Retina (tissue), 1 donor: ENCODE results near the gene PASD1.
A peak's percentile ranks its signal among the peaks of the same experiment; 100 is the strongest.

Experiments
- DNase-seq: peaks from one replicate; pipeline ENCODE4 v3.0.0-alpha.2; 2016

The PASD1 gene

DNA sequence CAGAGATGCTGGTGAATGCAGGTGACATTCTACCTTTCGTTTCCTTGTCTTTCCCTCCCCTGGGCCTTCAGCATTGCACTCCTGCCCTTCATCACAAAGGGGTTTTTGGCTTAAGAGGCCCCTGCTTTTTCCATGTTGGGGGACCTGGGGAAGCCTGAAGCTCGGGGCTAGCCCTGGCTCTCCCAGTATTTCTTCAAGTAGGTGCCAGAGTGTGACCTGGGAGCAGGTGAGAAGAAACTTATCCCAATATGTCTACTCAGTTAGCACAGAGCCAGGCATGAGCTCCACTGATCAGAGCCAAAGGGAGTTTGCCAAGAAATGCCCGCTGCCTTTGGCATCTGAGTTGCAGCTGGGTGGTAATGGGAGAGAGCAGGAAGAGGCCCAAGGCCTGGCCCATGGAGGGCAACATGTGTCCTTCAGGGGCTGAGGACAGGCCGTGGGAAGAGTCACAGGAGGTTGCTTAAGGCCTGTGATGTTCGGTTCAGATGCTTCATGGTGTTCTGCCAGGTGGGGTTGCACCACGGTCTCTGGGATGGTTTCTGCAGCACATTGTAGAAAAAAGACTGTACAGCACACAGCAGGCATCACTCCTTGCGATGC lies 139.4 kb downstream of the PASD1 start:
- no peak for DNase-seq

DNA sequence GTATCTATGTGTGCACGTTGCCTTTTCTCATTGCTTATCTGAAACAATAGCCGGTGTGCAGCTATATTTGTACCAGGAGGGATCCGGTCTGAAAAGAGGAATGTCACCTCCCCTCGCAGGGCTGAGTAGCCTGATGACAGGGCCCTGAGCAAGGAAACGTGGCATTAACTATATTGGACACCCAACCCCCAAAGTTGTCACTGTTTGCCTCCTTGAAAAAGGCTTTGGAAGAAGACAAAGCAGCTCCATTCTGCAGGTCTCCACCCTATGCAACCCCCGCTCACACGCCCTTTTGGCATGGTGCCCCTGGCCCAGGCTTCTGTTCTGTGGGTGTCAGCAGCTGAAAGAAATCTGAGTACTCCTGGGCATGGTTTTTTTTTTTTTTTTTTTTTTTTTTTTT lies 140.0 kb downstream of the PASD1 start:
- DNase-seq, result no peak

DNA sequence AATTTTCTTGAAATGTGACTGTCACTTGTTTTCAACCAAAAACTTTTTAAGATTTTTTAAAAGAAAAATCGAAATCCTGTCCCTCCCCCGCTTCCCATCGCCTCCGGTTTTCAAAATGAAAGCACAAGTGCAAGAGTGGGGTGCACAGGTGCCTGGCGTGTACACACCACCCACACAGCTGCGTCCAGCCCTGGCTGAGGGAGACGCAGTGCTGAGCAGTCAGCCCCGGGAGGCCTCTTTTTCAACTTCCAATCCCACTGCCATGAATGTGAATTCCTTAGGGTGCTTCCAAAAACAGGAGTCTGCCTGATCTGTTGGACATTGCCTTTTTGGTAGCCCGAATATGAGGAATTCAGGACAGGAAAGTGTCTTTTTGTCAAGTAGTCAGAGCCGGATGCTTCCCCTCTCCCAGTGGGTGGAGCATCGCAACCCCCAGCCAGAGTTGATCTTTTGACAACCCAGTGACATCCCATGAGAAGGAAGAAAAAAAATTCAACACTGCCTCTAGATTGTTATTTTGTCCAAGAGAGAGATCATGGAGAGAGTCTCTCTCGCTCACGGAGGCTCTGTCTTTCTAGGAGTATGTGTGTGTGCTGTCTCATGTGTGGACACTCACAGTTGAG lies 140.7 kb downstream of the PASD1 start:
- DNase-seq, result no peak

DNA sequence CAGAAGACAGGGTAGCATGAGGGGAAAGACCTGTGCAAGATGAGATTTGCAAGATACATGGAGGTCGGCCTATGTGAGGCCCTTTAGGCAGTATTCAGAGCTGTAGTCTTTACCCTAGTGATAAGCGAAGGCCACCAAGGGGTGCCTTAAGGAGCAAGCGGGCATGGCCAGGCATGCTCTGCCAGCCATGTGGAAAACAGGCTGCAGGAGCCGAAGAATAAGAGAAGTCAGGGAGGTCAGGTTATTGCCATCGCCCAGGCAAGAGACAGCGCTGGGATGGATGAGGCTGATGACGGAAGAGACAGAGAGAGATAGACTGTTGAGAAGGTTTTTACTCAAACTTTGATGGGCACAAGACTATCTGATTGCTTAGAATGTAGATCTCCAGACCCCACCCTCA lies 145.3 kb downstream of the PASD1 start:
- no peak for DNase-seq

DNA sequence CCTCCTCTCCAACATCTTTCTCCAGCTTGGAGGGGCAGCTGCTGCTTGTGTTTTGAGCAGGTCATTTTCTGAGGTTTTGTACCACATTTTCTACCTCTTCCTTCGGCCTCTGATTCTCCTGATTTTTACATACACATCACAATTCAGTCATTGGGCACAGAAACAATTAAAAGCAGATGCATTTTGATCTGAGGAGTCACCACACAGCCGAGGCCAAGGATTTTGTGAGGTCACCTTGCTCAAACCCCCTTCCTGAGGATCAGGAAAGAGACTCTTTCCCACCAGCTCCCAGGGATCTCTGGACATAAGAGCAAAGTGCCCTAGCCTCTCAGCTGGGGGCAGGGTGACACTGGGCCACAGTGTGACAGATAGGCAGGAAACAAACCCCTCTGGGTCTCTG lies 147.0 kb downstream of the PASD1 start:
- DNase-seq, result no peak

DNA sequence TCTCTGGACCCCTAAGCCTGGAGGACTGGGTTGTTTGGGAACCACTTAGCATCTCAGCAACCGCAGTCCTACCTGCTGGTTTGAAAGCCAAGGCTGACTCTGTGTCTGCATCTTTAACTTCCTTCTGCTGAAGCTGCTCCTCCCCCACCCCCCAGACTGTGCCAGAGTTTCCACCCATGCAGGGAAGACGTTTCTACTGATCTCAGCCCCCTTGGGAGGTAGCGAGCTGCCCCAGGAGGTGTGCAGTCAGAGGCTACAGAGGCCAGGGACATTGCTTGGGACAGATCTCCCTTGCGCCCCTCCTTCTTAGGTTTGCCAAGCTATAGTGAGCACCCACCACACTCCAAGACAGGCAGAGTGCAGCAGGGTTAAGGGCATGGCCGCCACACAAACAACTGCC lies 147.7 kb downstream of the PASD1 start:
- DNase-seq, result no peak

DNA sequence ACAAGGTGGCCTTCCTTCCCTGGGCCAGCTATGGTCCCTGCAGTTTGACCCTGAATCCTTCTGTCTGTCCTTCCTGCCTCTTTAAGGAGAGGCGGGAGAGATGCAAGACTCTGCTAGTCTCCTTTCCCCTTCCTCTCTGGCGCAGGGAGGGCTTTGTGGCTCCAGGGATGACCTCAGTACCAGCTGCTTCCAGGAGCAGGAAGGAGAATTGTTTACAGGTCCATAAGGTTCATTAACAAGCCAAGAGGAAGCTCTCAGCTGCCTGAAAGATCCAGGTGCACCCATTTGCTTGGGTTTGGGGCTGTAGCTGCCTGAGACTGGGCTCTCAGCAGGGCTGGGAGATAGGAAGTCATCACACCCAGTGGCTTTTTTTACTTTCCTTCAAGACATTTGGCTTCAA lies 148.3 kb downstream of the PASD1 start:
- DNase-seq, result no peak

DNA sequence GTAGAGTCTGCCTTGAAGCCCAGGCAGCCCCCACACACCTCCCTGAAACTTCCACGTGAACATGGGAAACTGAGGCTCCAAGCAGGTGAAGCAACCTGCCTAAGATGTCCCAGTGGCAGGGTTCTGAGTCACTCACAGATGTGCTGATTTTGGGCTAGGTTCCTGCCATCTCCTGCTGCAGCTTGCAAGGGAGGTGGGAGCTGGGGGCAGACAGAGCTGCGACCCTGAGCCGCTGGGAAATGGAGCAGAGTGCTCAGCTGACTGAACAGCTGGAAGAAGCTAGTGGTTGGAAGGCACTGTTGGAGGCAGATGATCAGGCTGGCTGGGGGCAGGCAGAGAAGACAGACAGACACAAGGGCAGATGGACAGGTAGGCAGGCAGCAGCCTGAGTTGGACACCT lies 148.8 kb downstream of the PASD1 start:
- no peak for DNase-seq

DNA sequence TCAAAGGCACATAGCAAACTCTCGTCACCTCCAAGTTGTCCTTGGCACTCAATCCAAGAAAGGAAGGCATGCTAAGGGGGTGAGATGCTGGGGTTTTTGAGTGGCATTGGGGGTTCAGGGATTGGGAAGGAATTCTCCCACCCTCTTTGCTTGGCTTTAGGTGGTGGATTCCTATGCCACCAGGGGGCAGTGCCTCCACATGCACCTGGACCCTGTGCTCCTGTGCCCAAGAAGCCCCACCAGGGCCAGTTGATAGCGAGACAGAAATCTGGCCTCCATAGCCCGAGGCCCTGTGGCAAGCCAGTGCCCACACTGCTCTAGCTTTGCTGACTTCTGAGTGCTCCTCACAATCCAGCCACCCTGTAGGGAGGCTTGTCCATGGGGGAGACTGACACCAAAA lies 150.4 kb downstream of the PASD1 start:
- no peak for DNase-seq

DNA sequence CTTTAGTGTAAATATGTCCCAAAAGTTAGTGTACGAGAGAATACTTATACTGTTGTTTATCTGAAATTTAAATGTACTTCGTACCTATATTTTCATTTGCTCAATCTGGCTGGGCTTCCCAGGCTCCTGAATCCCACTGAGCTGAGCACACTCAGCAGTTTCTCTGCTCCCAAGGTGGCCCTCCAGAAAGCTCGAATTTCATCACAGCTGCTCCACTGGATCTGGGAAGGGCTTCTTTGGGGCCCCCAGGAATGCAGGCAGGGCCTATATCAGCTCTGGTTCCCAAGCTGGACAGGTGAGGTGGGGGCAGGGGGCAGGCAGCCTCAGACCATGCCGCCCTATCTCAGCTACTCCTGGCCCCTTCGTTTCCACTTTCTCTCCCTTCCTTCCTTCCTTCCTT lies 150.9 kb downstream of the PASD1 start:
- no peak for DNase-seq

DNA sequence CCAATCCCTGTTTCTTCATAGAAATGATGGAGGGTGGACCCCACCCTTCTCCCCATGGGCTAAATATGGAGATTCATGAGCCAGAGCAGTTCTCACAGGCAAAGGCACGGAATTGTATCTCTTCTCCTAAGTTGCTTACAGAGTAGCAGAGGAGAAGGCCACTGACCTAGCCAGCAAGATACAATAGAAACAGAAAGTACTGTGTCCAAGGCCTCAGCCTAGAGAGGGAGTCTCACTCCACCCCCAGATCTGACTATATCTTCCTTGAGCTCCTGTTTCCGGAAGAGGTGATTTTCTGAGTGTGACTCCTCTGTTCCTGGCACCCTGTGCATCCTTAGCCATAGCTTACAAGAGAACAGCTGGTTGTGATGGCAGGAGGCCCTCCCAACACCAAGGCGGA lies 152.3 kb downstream of the PASD1 start, which contains the start of gene FATE1:
TSS of gene FATE1 (plus strand) at position 284 of the 400 bp plus-strand sequence. CDS start at position 369, 85 bp downstream.
- DNase-seq, result no peak

DNA sequence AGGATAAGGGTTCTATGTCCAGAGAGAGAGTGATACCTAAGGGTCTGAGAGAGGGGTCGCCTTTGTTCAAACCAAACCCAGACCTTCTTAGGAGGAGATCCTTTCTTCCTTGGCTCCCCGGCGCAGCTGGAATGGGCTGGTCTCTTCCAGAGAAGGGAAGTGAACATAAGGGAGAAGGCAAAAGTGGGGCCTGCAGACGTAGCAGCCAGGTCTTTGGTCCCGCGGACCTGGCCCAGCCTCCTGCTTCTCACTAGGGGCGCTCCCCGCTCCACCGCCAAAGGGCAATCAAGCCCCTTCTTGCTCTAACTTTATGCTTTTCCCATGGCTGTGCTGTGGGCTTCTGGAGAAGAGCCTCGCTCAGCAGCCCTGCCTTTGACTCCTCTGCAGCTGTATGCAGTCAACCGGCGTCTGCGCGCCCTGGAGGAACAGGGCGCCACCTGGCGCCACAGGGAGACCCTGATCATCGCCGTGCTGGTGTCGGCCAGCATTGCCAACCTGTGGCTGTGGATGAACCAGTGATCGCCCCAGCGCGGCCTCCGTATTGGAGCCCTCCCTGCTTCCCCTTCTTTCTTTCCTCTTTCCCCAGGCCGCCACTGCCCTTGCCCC lies 158.9 kb downstream of the PASD1 start:
- DNase-seq, result peak; percentile 47

DNA sequence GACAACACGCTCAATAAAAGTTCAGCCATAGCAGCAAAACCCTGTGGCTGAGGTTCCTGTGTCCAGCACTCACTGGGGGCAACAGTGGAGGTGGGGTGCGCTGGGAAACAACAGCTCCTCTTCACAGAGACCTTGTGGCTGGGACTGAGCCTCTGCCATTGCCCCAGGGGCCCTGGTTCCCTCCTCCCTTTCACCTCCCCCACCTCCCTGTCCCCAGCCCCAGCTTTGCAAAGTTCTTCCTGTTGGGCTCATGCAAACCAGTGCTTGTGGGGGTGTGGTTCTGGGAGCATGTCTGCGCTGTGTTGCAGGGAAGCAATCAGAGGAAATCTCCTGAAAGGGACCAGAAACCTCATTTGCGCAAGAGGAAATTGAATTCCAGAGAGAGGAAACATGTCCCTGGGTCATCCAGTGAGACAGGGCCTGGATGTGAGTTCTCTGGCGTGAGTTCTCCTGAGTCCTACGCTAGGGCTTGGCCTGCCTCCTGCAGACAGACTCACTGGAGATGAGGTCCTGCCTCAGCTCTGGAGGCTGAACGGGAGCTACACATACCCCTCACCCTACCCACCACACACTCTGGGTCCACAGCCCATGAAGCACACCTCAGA lies 159.8 kb downstream of the PASD1 start:
- no peak for DNase-seq

DNA sequence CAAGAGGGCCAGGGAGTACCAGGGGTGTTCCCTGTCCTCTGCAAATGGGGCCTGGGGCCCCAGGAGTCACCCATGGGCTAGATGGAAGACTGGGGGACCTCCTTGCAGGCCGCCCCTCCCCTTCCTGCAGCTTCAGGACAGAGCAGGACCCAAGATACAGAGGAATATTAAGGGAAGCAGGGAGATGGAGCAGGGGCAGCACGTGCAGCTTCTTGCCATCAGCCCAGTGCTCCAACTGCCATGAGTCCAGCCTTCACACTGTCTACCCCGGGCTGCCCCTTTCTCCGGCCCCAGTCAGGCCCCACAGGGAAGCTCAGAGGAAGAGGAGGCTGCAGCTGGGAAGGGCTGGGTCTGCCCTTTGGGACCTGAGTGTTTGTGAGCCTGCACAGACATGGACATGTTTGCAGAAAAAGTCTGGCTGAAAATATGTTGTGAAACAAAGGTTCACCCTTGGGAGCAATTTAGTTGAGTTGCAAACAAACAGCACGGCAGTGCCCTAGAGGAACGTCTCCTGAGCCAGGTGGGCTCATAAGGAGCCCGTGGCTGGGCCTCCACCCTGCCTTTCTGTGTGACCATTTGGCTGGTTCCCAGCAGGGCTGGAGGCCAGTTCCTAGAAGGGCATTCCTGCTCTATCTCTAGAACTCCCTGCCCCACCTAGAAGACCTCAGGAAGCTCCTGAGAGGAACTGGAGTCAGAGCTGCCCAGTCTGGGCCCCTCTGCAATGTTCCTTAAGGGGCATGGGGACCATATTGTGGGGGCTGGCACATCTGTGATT lies 161.3 kb downstream of the PASD1 start:
- no peak for DNase-seq

DNA sequence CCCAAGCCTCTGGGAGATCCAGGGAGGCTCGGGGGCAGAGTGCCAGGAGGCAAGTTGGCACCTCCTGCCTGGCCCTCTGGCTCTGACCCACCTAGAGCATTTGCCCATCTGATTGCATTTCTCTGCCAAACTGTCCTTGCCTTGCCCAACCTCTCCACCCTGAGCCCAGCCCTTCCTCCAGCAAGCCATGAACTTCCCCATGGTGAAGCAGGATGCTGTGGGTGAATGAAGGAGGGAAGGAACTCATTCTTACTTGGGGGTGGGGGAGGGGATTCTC lies 161.8 kb downstream of the PASD1 start:
- no peak for DNase-seq
